Renal pelvis (tissue), 4 donors: ENCODE data around the gene IL4I1. TPM values are rescaled to one million over a fixed set of nuclear protein-coding genes. Genes with fewer than 3 reads are reported as not detected.
A peak's percentile ranks its signal among the peaks of the same experiment; 100 is the strongest.

ENCODE experiments used
- DNase-seq: peaks from one replicate; pipeline ENCODE4 v3.0.0-alpha.2; 2013
- polyA plus RNA-seq, 3 donors: library from polyadenylated mRNA; unstranded; fragments of 120-200 nt; gene quantifications; one replicate each; pipeline ENCODE4 v1.2.1, GENCODE V29; 2013; ENCODE audit not compliant: insufficient read length in 3 of 3

IL4I1 gene
- polyA plus RNA-seq, 3 donors: 2.7 to 3.6 (median 3.1) TPM

GRCh38 chr19:49895566-49896297 lies 955 bp downstream of the IL4I1 start:
- no peak for DNase-seq

- no peak for DNase-seq
Observed at GRCh38 chr19:49894879-49895565, 1.7 kb downstream of the IL4I1 start.

GRCh38 chr19:49894011-49894664 lies 2.5 kb downstream of the IL4I1 start:
- no peak for DNase-seq

- no peak for DNase-seq
Observed at GRCh38 chr19:49892716-49893115, 4.0 kb downstream of the IL4I1 start.

GRCh38 chr19:49891393-49891792 lies 5.3 kb downstream of the IL4I1 start:
- no peak for DNase-seq

- no peak for DNase-seq
Observed at GRCh38 chr19:49890349-49891311, 6.1 kb downstream of the IL4I1 start.

- DNase-seq: peak; percentile 74
Observed at GRCh38 chr19:49889687-49890348, 6.9 kb downstream of the IL4I1 start.

GRCh38 chr19:49889038-49889686 lies 7.5 kb downstream of the IL4I1 start:
- DNase-seq: no peak

GRCh38 chr19:49888510-49888824 lies 8.2 kb downstream of the IL4I1 start:
- no peak for DNase-seq

GRCh38 chr19:49887665-49888509 lies 8.8 kb downstream of the IL4I1 start:
- DNase-seq: no peak

- no peak for DNase-seq
Observed at GRCh38 chr19:49887037-49887664, 9.5 kb downstream of the IL4I1 start.

GRCh38 chr19:49884760-49885159 lies 11.9 kb downstream of the IL4I1 start:
- no peak for DNase-seq

- DNase-seq: no peak
Observed at GRCh38 chr19:49884109-49884508, 12.6 kb downstream of the IL4I1 start.

GRCh38 chr19:49883094-49883493 lies 13.6 kb downstream of the IL4I1 start:
- no peak for DNase-seq

- DNase-seq: no peak
Observed at GRCh38 chr19:49882643-49883042, 14.0 kb downstream of the IL4I1 start.

- DNase-seq: no peak
Observed at GRCh38 chr19:49881672-49882394, 14.9 kb downstream of the IL4I1 start.

GRCh38 chr19:49881186-49881585 lies 15.5 kb downstream of the IL4I1 start:
- no peak for DNase-seq

- DNase-seq: no peak
Observed at GRCh38 chr19:49880162-49880869, 16.4 kb downstream of the IL4I1 start.
